Astrocyte (in vitro differentiated cells and primary cell): ENCODE results near the gene ADCYAP1R1. TPM values are rescaled to one million over a fixed set of nuclear protein-coding genes. Genes with fewer than 3 reads are reported as not detected.

Experiments used
- DNase-seq: peaks from one replicate; pipeline ENCODE4 v3.0.0-alpha.2; 2010; ENCODE audit warnings: low read depth
- FAIRE-seq: peaks from 2 replicates; lab custom pipeline; 2011; peaks lifted over from hg19 to GRCh38; lab: Jason Lieb, UNC
- H2AFZ ChIP-seq: 2 replicates; pipeline ENCODE4 v1.6.0; 2012; ENCODE audit warnings: low read depth, low read length, inconsistent platforms
- H3K27ac ChIP-seq: 2 replicates; pipeline ENCODE4 v1.5.1; 2011; ENCODE audit warnings: low read depth, low read length, inconsistent platforms
- H3K27me3 ChIP-seq: 2 replicates; pipeline ENCODE4 v1.6.0; 2011; ENCODE audit warnings: low read length, inconsistent platforms; ENCODE audit not compliant: insufficient read depth
- H3K36me3 ChIP-seq: 2 replicates; pipeline ENCODE4 v1.5.1; 2011; ENCODE audit warnings: low read length, inconsistent platforms; ENCODE audit not compliant: insufficient read depth
- H3K4me1 ChIP-seq: 2 replicates; pipeline ENCODE4 v1.5.1; 2011; ENCODE audit warnings: low read length, inconsistent platforms; ENCODE audit not compliant: insufficient read depth
- H3K4me2 ChIP-seq: 2 replicates; pipeline ENCODE4 v1.6.0; 2012; ENCODE audit warnings: low read length, inconsistent platforms
- H3K4me3 ChIP-seq: 2 replicates; pipeline ENCODE4 v1.5.1; 2011; ENCODE audit warnings: low read depth, mild to moderate bottlenecking, low read length, inconsistent platforms; ENCODE audit not compliant: insufficient read depth
- H3K79me2 ChIP-seq: 2 replicates; pipeline ENCODE4 v1.6.0; 2012; ENCODE audit warnings: mild to moderate bottlenecking, low read length, inconsistent platforms; ENCODE audit not compliant: insufficient read depth
- H3K9ac ChIP-seq: 2 replicates; pipeline ENCODE4 v1.6.0; 2012; ENCODE audit warnings: mild to moderate bottlenecking, low read length, inconsistent platforms
- H3K9me3 ChIP-seq: 2 replicates; pipeline ENCODE4 v1.5.1; 2012; ENCODE audit warnings: low read depth, mild to moderate bottlenecking, low read length, inconsistent platforms; ENCODE audit not compliant: insufficient read depth
- H4K20me1 ChIP-seq: 2 replicates; pipeline ENCODE4 v1.6.0; 2012; ENCODE audit warnings: low read length, inconsistent platforms; ENCODE audit not compliant: insufficient read depth
- H3K27ac Mint-ChIP-seq: one replicate; pipeline ENCODE4 v1.8.0; 2021; ENCODE audit warnings: mild to moderate bottlenecking, mixed read lengths; ENCODE audit not compliant: unreplicated experiment
- H3K27me3 Mint-ChIP-seq: one replicate; pipeline ENCODE4 v1.8.0; 2021; ENCODE audit warnings: low read depth, mixed read lengths; ENCODE audit not compliant: unreplicated experiment
- H3K36me3 Mint-ChIP-seq: one replicate; pipeline ENCODE4 v1.8.0; 2021; ENCODE audit warnings: low read depth, mixed read lengths; ENCODE audit not compliant: unreplicated experiment
- H3K4me1 Mint-ChIP-seq: one replicate; pipeline ENCODE4 v1.8.0; 2021; ENCODE audit warnings: low read depth, mixed read lengths; ENCODE audit not compliant: unreplicated experiment
- H3K4me3 Mint-ChIP-seq: one replicate; pipeline ENCODE4 v1.8.0; 2021; ENCODE audit warnings: mild to moderate bottlenecking, moderate library complexity, mixed read lengths; ENCODE audit not compliant: unreplicated experiment
- H3K9me3 Mint-ChIP-seq: one replicate; pipeline ENCODE4 v1.8.0; 2021; ENCODE audit warnings: mild to moderate bottlenecking, mixed read lengths; ENCODE audit not compliant: unreplicated experiment
- EZH2 ChIP-seq: IDR thresholded peaks from 2 replicates; pipeline ENCODE4 v1.6.1; 2012; ENCODE audit warnings: mild to moderate bottlenecking, low read length, inconsistent platforms; ENCODE audit not compliant: insufficient read depth
- total RNA-seq: library from RNA; stranded (reverse); gene quantifications from 2 replicates; pipeline ENCODE4 v1.2.1, GENCODE V29; 2021
- TF ChIP-seq, protein P1 (sequence below): IDR thresholded peaks from 2 replicates; pipeline ENCODE4 v1.5.1; 2011; ENCODE audit warnings: low read depth, mild to moderate bottlenecking, inconsistent platforms, low read length, moderate library complexity; ENCODE audit not compliant: insufficient read depth

The ADCYAP1R1 gene
- total RNA-seq, 1 donor from 2014 or later: 0.05 TPM

DNA sequence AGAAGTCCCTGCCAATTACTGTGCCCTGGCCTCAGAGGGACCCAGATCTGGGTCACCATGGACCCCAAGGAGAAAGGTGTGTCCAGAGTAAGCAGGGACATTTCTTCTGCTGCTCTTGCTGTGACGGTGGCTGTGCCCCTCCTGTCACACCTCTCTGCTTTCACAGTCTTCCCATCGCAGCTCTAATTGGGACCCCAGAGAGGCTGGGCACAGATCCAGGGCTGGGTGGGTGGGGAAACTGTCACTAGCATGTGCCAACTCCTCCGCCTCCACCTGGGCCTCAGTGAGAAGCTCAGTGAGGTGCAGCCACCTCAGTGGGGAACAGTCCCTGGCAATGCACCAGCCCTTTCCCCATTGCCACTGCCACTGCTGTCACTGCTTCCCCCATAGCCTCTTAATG is 37.3 kb upstream of the ADCYAP1R1 start:
- Histone ChIP-seq H3K9me3 (peaks cover under 1% of the 10 kb centered on the region), H2AFZ (no peak overlapping the region), H4K20me1 (no peaks in the 10 kb centered on the region), H3K4me2 (no peak overlapping the region), H3K36me3 (no peaks in the 10 kb centered on the region), H3K9ac (no peak overlapping the region), H3K27ac (no peak overlapping the region), H3K4me3 (no peak overlapping the region), H3K4me1 (no peaks in the 10 kb centered on the region), H3K79me2 (no peaks in the 10 kb centered on the region), H3K27me3 (peaks cover 4% of the 10 kb centered on the region)
- no peaks in the 10 kb centered on the region for H3K36me3 Mint-ChIP-seq
- no peak overlapping the region for H3K4me3 Mint-ChIP-seq
- peaks cover under 1% of the 10 kb centered on the region for H3K4me1 Mint-ChIP-seq
- DNase-seq (no peak), FAIRE-seq (no peak)
- H3K27ac Mint-ChIP-seq: no peak overlapping the region
- peaks cover 8% of the 10 kb centered on the region for H3K9me3 Mint-ChIP-seq
- peaks cover 29% of the 10 kb centered on the region for H3K27me3 Mint-ChIP-seq
- TF ChIP-seq, protein P1, sequence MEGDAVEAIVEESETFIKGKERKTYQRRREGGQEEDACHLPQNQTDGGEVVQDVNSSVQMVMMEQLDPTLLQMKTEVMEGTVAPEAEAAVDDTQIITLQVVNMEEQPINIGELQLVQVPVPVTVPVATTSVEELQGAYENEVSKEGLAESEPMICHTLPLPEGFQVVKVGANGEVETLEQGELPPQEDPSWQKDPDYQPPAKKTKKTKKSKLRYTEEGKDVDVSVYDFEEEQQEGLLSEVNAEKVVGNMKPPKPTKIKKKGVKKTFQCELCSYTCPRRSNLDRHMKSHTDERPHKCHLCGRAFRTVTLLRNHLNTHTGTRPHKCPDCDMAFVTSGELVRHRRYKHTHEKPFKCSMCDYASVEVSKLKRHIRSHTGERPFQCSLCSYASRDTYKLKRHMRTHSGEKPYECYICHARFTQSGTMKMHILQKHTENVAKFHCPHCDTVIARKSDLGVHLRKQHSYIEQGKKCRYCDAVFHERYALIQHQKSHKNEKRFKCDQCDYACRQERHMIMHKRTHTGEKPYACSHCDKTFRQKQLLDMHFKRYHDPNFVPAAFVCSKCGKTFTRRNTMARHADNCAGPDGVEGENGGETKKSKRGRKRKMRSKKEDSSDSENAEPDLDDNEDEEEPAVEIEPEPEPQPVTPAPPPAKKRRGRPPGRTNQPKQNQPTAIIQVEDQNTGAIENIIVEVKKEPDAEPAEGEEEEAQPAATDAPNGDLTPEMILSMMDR: no peak
- TF ChIP-seq EZH2: no peak

DNA sequence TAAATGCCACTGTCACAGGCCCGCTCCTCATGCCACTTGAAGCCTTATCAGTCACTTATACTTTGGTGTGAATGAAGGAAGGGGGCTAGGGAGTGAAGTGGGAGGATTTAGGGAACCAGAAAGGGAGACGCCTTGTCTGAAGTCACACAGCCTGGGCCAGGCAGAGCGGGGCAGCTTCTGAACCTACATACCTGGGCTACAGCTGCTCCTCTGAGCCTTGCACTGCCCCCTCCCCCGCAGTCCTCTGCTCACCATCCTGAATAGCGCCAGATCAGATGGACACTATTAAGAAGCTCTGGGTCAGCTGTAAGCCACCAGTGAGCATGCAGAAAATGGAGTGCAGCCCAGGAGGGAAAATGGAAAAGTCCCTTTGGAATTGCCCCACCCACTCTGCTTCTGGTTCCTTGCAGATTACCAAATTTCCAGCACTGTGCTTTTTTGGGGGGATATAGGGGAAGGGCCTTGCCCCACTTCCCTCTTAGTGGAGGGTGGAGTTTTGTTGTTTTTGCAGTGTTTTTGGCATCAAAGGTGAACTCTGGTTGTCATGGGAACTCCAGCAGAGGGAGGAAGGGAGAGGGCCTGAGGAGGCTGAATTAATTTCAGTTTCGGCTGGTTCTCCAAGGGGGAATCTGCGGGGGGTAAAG is 35.0 kb upstream of the ADCYAP1R1 start:
- Histone ChIP-seq H3K4me1 (peaks cover 4% of the 10 kb centered on the region), H4K20me1 (no peaks in the 10 kb centered on the region), H3K79me2 (no peaks in the 10 kb centered on the region), H3K4me2 (no peak overlapping the region), H2AFZ (no peak overlapping the region), H3K4me3 (no peak overlapping the region), H3K9me3 (no peaks in the 10 kb centered on the region), H3K36me3 (no peaks in the 10 kb centered on the region), H3K9ac (no peak overlapping the region), H3K27ac (no peak overlapping the region), H3K27me3 (peaks cover 7% of the 10 kb centered on the region)
- DNase-seq (no peak), FAIRE-seq (no peak)
- Mint-ChIP-seq H3K9me3 (no peaks in the 10 kb centered on the region), H3K4me1 (peaks cover 7% of the 10 kb centered on the region), H3K27me3 (peaks cover 34% of the 10 kb centered on the region), H3K4me3 (no peak overlapping the region), H3K36me3 (no peaks in the 10 kb centered on the region), H3K27ac (no peak overlapping the region)
- no peak for TF ChIP-seq EZH2
- TF ChIP-seq, protein P1: no peak

DNA sequence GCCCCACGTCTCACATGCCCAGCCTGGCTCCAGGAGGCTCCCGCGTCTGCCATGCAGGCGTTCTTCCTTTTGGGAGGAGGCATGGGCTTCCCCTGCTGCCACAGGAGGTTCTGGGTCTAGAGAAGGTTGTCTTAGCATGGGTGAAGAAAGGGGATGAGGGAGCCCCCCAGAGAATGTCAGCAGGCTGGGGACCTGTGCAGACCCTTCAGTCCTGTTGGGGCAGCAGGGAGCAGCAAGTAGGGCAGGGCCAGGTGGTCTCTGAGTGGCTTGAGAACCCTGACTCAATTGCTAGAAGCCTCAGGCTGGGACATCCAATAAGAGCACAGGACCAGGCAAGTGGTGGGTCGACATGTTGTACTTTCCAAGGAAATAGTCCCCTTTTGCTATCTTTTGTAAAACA is 34.4 kb upstream of the ADCYAP1R1 start:
- H3K9me3 Mint-ChIP-seq: no peaks in the 10 kb centered on the region
- H3K9me3 ChIP-seq: no peaks in the 10 kb centered on the region

More for the DNA sequence above, 34.4 kb upstream of the ADCYAP1R1 start:
- no peak for TF ChIP-seq EZH2
- TF ChIP-seq, protein P1: no peak
- H3K36me3 ChIP-seq: no peaks in the 10 kb centered on the region
- Mint-ChIP-seq H3K27ac (no peak overlapping the region), H3K36me3 (no peaks in the 10 kb centered on the region), H3K27me3 (peaks cover 35% of the 10 kb centered on the region), H3K4me1 (peaks cover 7% of the 10 kb centered on the region), H3K4me3 (no peak overlapping the region)
- peaks cover 4% of the 10 kb centered on the region for H3K4me1 ChIP-seq
- no peak overlapping the region for H3K9ac ChIP-seq
- H3K79me2 ChIP-seq: no peaks in the 10 kb centered on the region
- H3K4me2 ChIP-seq: no peak overlapping the region
- FAIRE-seq (no peak), DNase-seq (no peak)
- H3K4me3 ChIP-seq: no peak overlapping the region
- peaks cover 7% of the 10 kb centered on the region for H3K27me3 ChIP-seq
- H3K27ac ChIP-seq: no peak overlapping the region
- H4K20me1 ChIP-seq: no peaks in the 10 kb centered on the region
- H2AFZ ChIP-seq: no peak overlapping the region
